Loucy (cell line): ENCODE measurements around the gene PRPSAP1.

Experiments
- H2AFZ ChIP-seq: fragments of 200-600 bp; sonication (generic); 2 replicates; pipeline ENCODE4 v1.6.0; 2016; ENCODE audit warnings: antibody characterized with exemption, mild to moderate bottlenecking, low read length, moderate library complexity
- H3F3A ChIP-seq: fragments of 200-600 bp; 2 replicates; pipeline ENCODE4 v1.6.0; 2016; ENCODE audit warnings: antibody characterized with exemption, low read depth, mild to moderate bottlenecking
- H3K27me3 ChIP-seq: fragments of 200-600 bp; sonication (generic); 2 replicates; pipeline ENCODE4 v1.6.1; 2014; ENCODE audit warnings: low read length, mild to moderate bottlenecking; ENCODE audit not compliant: insufficient read depth, poor library complexity, severe bottlenecking
- H3K36me3 ChIP-seq: fragments of 200-600 bp; sonication (generic); 2 replicates; pipeline ENCODE4 v1.6.1; 2016; ENCODE audit warnings: low read length; ENCODE audit not compliant: insufficient read depth
- H3K4me1 ChIP-seq: fragments of 200-600 bp; sonication (generic); 2 replicates; pipeline ENCODE4 v1.5.1; 2014; ENCODE audit warnings: low read length, mild to moderate bottlenecking; ENCODE audit not compliant: insufficient read depth, poor library complexity, severe bottlenecking
- H3K4me2 ChIP-seq: fragments of 200-600 bp; sonication (generic); 2 replicates; pipeline ENCODE4 v1.6.0; 2014; ENCODE audit warnings: antibody characterized with exemption, low read length, low read depth, mild to moderate bottlenecking; ENCODE audit not compliant: poor library complexity, severe bottlenecking
- H3K4me3 ChIP-seq: fragments of 200-600 bp; sonication (generic); 2 replicates; pipeline ENCODE4 v1.5.1; 2014; ENCODE audit warnings: low read length, mild to moderate bottlenecking, mixed read lengths; ENCODE audit not compliant: poor library complexity, severe bottlenecking
- H3K79me2 ChIP-seq: fragments of 200-600 bp; sonication (generic); 2 replicates; pipeline ENCODE4 v1.6.1; 2014; ENCODE audit warnings: low read length; ENCODE audit not compliant: insufficient read depth
- H3K9ac ChIP-seq: fragments of 200-600 bp; sonication (generic); 2 replicates; pipeline ENCODE4 v1.6.0; 2014; ENCODE audit warnings: mild to moderate bottlenecking, low read depth, low read length, moderate library complexity; ENCODE audit not compliant: poor library complexity, severe bottlenecking
- H3K9me2 ChIP-seq: fragments of 200-600 bp; sonication (generic); replicated peaks from 2 replicates; pipeline ENCODE4 v1.6.1; 2016; ENCODE audit warnings: low read depth, low read length, mixed read lengths
- H3K9me3 ChIP-seq: fragments of 200-600 bp; sonication (generic); 2 replicates; pipeline ENCODE4 v1.6.1; 2014; ENCODE audit warnings: mild to moderate bottlenecking, antibody characterized with exemption, low read length, low read depth; ENCODE audit not compliant: insufficient read depth
- H4K20me1 ChIP-seq: fragments of 200-600 bp; sonication (generic); 2 replicates; pipeline ENCODE4 v1.6.0; 2014; ENCODE audit warnings: antibody characterized with exemption, low read length, mild to moderate bottlenecking; ENCODE audit not compliant: insufficient read depth, poor library complexity, severe bottlenecking
- EZH2phosphoT487 ChIP-seq: fragments of 200-600 bp; IDR thresholded peaks from 2 replicates; pipeline ENCODE4 v1.6.1; 2018; ENCODE audit warnings: antibody characterized with exemption, mild to moderate bottlenecking, moderate library complexity, borderline replicate concordance
- TF ChIP-seq, protein P1 (sequence below): fragments of 200-600 bp; sonication (generic); conservative IDR thresholded peaks from 2 replicates; pipeline ENCODE4 v1.5.1; 2014; ENCODE audit warnings: mild to moderate bottlenecking, antibody characterized with exemption, low read length

Gene PRPSAP1

DNA sequence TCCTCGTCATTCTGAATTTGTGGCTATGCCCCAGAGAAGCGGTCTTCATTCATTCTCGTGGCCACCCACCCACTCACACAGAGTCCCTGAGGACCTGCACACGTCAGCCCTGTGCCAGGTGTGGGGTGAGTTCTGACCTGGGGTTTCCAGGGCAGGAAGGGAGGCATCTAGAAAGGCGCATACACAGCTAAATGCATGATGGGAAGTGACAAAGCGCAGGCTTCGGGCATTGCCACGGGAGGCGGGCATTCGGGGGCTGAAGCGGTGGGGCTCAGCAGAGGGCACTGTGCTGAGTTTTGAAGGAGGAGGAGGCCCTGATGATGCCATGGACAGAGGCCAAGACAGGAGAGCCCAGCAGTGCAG lies 77.7 kb downstream of the PRPSAP1 start:
- H3K4me2 ChIP-seq = no peak overlapping the region
- H3F3A ChIP-seq = no peaks in the 10 kb centered on the region
- H3K9me2 ChIP-seq = no peaks in the 10 kb centered on the region
- H2AFZ ChIP-seq = no peak overlapping the region
- peaks cover 7% of the 10 kb centered on the region; the same call in 1 of the 2 replicates for H3K79me2 ChIP-seq
- no peak for TF ChIP-seq EZH2phosphoT487
- TF ChIP-seq, protein P1, sequence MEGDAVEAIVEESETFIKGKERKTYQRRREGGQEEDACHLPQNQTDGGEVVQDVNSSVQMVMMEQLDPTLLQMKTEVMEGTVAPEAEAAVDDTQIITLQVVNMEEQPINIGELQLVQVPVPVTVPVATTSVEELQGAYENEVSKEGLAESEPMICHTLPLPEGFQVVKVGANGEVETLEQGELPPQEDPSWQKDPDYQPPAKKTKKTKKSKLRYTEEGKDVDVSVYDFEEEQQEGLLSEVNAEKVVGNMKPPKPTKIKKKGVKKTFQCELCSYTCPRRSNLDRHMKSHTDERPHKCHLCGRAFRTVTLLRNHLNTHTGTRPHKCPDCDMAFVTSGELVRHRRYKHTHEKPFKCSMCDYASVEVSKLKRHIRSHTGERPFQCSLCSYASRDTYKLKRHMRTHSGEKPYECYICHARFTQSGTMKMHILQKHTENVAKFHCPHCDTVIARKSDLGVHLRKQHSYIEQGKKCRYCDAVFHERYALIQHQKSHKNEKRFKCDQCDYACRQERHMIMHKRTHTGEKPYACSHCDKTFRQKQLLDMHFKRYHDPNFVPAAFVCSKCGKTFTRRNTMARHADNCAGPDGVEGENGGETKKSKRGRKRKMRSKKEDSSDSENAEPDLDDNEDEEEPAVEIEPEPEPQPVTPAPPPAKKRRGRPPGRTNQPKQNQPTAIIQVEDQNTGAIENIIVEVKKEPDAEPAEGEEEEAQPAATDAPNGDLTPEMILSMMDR = no peak
- no peaks in the 10 kb centered on the region for H4K20me1 ChIP-seq
- H3K4me1 ChIP-seq = peaks cover 2% of the 10 kb centered on the region
- no peaks in the 10 kb centered on the region for H3K27me3 ChIP-seq
- H3K9ac ChIP-seq = no peak overlapping the region
- H3K4me3 ChIP-seq = no peak overlapping the region
- H3K36me3 ChIP-seq = no peaks in the 10 kb centered on the region; the same call in 1 of the 2 replicates
- no peaks in the 10 kb centered on the region for H3K9me3 ChIP-seq

DNA sequence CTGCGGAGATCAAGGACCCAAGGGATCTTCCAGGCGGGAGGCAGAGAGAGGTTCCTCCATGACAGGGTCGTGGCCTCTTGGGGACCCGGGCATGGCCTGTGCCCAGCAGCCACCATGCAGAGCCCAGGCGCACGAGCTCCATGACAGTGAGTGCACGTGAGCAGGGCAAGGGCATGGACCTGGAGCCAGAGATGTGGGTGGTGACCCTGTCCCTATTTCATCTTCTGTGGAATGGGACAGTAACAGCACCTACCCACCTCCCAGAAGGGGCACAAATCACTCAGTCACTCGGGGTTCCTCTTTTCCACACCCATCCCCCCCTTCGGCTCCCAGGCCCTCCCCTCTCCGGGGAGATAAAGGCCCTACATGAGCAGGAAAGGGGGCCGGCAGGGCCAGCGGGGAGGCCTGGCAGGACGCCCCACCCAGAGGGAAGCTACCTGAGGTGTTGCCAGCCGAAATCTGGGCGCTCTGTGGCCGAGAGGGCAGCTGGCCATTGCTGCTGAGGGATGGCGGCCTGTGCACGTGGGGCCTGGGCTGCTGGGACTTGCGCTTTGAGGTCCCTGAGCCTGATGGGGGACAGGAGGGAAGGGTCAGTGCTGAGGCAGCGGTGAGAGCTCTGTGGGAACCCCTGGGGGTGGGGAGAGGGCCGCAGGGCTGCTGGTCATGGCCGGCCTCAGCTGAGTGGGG lies 78.2 kb downstream of the PRPSAP1 start:
- Histone ChIP-seq H3K9me3 (no peaks in the 10 kb centered on the region), H4K20me1 (no peaks in the 10 kb centered on the region), H3K9me2 (no peaks in the 10 kb centered on the region), H3K4me1 (peaks cover 6% of the 10 kb centered on the region), H3K27me3 (no peaks in the 10 kb centered on the region), H2AFZ (no peak overlapping the region), H3K4me2 (no peak overlapping the region), H3K9ac (no peak overlapping the region), H3F3A (no peaks in the 10 kb centered on the region), H3K79me2 (peaks cover 12% of the 10 kb centered on the region; the same call in 1 of the 2 replicates), H3K36me3 (no peaks in the 10 kb centered on the region; the same call in 1 of the 2 replicates), H3K4me3 (no peak overlapping the region)
- TF ChIP-seq, protein P1 = no peak
- TF ChIP-seq EZH2phosphoT487 = no peak

DNA sequence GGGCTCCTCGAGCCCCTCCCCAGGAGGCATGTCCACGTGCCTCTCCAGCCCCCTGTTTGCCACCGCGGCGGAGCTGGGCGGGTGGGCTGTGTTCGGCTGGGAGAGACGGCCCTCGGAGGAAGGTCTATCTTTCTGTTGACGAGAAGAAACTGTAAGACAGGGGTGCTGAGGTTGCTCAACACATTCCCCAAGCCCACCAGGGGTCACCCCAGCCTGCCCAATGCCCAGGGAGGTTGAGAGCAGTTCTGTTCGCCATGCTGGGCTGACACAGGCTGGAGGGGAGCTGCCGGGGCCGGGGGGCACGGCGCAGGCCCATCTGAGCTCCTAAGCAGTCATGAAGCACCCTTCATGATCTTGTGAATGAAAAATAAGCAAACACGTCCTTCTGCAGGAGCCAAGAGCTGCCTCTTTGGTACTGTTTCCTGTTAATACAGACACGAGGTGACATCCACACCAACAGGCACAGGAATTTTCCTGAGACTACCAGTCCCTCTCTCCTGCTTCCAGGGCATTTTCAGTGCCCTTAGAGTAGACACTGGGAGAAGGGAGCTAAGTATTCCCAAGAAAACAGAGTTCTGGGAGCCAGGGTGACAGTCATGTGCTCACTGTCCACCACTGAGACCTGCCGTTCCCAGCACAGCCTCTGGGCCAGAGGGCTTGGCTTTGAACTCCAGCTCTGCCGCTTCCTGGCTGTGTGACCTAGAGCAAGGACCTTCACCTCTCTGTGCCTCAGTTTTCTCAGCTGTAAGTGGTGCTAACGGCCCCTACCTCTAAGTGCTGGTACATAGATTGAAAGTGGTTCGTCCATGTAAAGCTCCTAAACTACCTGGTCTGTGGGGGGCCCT lies 79.4 kb downstream of the PRPSAP1 start:
- no peaks in the 10 kb centered on the region for H3F3A ChIP-seq
- H3K36me3 ChIP-seq = no peaks in the 10 kb centered on the region; the same call in 1 of the 2 replicates
- no peaks in the 10 kb centered on the region for H3K9me2 ChIP-seq
- peaks cover 12% of the 10 kb centered on the region for H3K4me1 ChIP-seq
- no peaks in the 10 kb centered on the region for H3K9me3 ChIP-seq
- H3K27me3 ChIP-seq = no peaks in the 10 kb centered on the region
- H2AFZ ChIP-seq = no peak overlapping the region
- H3K9ac ChIP-seq = no peak overlapping the region
- H4K20me1 ChIP-seq = peaks cover 7% of the 10 kb centered on the region
- peaks cover 20% of the 10 kb centered on the region for H3K79me2 ChIP-seq
- TF ChIP-seq, protein P1 = no peak
- no peak for TF ChIP-seq EZH2phosphoT487
- H3K4me3 ChIP-seq = no peak overlapping the region
- H3K4me2 ChIP-seq = no peak overlapping the region
